Stimulated activated naive B cell treated with anti-CD40 and anti-IgM and Interleukin-4, amounts not matched to agents 10 μg/mL and 1 μg/mL and 100 μg/mL, for 72 hours (primary cell): ENCODE data around the gene RSRC1.
"Not testable (repeated sequence)": the region's sequence is repeated elsewhere in the genome, so short reads cannot be mapped to it uniquely, and the experiment has no call there.

ENCODE experiments used
- ATAC-seq, 2 donors: fragments of 150-1000 bp; cut with Tn5 transposase; replicated peaks; 2 replicates each; pipeline ENCODE4 v1.10.0; 2021; ENCODE audit warnings: moderate library complexity in 1 of 2
- DNase-seq: peaks from one replicate; pipeline ENCODE4 v3.0.0; 2021
- H3K27ac Mint-ChIP-seq: one replicate; pipeline ENCODE4 v1.8.0; 2022; ENCODE audit warnings: mild to moderate bottlenecking, mixed read lengths
- H3K27me3 Mint-ChIP-seq, 2 donors: one replicate each; pipeline ENCODE4 v1.8.0; 2022; ENCODE audit warnings: mixed read lengths in 2 of 2
- H3K36me3 Mint-ChIP-seq, 2 donors: one replicate each; pipeline ENCODE4 v1.8.0; 2022; ENCODE audit warnings: mixed read lengths in 2 of 2, mild to moderate bottlenecking in 1 of 2
- H3K4me1 Mint-ChIP-seq, 2 donors: one replicate each; pipeline ENCODE4 v1.8.0; 2022; ENCODE audit warnings: mixed read lengths in 2 of 2, mild to moderate bottlenecking in 1 of 2
- H3K4me3 Mint-ChIP-seq, 2 donors: one replicate each; pipeline ENCODE4 v1.8.0; 2022; ENCODE audit warnings: mild to moderate bottlenecking in 2 of 2, mixed read lengths in 2 of 2, moderate library complexity in 1 of 2
- H3K9me3 Mint-ChIP-seq, 2 donors: one replicate each; pipeline ENCODE4 v1.8.0; 2022; ENCODE audit warnings: mixed read lengths in 2 of 2, mild to moderate bottlenecking in 1 of 2

The RSRC1 gene

DNA sequence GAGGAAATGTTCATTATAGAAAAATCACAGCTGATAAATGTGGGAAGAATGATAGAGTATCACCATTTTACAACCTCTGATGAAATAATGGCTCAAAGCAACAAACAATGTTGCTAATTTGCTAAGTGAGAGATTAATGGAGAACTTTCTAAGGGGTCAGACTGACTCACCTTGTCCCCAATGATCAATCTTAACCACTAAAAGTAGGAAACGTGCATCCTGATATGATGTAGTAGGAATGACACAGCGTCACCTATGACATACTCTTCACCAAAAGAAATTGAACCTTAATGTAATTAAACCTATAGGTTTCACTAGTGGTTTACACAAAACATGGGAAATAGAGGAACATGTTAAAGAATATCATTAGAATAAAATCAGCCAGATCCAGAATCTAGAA, 426.0 kb downstream of the RSRC1 start:
- H3K4me1 Mint-ChIP-seq: no peaks in the 10 kb centered on the region
- H3K36me3 Mint-ChIP-seq: peaks cover under 1 to 4% of the 10 kb centered on the region in 2 donors
- DNase-seq (no peak), ATAC-seq (no peak)
- H3K9me3 Mint-ChIP-seq: no peaks in the 10 kb centered on the region
- no peak overlapping the region for H3K4me3 Mint-ChIP-seq
- H3K27ac Mint-ChIP-seq: no peak overlapping the region
- no peaks in the 10 kb centered on the region for H3K27me3 Mint-ChIP-seq

DNA sequence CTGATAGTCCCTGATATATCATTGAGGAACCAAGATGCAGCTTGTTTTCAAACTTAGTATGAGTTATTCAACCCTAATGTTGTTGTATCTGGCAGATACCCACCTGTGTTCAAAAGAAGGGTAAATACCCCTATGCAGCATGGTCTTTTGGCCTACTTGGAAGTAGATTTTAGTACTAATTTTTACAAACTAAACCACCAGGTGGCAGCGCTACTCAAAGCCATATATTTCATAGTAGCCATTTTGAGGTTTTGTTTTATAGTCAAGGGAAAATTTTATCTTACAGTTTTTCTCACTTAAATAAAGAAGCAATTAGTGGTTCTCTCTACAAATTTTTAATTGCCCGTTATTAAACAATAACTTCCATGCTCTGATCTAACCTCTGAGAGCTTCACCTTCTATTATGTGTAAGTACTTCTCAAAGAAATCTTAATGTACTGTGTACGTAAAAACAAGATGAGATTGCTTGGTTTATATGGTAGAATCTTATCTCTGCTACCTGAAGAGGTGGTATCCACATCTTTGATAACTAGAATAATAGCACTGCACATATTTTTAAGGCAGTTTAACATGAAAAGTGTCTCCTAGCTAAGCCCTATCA, 429.6 kb downstream of the RSRC1 start:
- ATAC-seq (peak; percentile 45 to 67), DNase-seq (peak; percentile 6)
- H3K27me3 Mint-ChIP-seq: no peaks in the 10 kb centered on the region
- peaks cover 7 to 15% of the 10 kb centered on the region in 2 donors for H3K36me3 Mint-ChIP-seq
- H3K4me3 Mint-ChIP-seq: no peak overlapping the region
- no peak overlapping the region for H3K27ac Mint-ChIP-seq
- H3K4me1 Mint-ChIP-seq: no peaks in the 10 kb centered on the region
- H3K9me3 Mint-ChIP-seq: no peaks in the 10 kb centered on the region

DNA sequence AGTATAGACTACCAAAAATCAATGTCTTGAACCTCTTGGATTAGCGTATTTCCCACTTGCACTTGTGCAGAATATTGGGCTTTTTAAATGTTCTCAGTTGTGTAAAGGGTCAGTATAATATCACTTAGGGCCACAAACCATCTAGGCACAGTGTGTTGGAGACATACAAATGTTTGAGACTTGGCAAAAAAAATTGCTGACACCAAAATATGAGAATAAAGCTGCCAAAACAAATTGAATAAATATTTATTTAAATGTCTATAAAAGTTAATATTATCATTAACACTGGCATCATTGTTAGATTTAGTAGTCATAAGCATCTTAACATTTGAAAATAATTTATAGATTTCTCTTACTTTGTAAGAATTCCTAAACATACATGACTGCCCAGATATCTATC, 430.2 kb downstream of the RSRC1 start:
- no peaks in the 10 kb centered on the region for H3K27me3 Mint-ChIP-seq

DNA sequence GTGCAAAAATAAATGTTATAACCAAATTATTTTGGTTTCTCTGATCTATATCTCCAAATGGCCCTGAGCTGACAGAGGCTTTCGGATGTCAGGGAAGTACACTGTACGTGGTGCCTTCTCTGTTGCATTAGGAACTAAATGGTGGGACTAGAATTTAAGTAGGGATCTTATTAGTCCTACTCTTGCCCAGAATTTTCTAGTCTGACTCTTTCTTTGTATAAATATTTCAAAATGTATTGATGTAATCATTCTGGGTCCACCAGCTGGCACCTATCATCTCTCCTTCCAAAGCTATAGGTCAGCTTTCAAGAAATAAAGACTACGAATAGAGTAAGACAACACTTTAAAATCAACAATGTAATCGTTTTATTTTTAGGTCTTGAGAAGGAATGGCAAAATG, 438.8 kb downstream of the RSRC1 start:
- H3K27me3 Mint-ChIP-seq: no peaks in the 10 kb centered on the region
- ATAC-seq (no peak), DNase-seq (no peak)
- H3K4me1 Mint-ChIP-seq: no peaks in the 10 kb centered on the region
- peaks cover 14 to 19% of the 10 kb centered on the region in 2 donors for H3K36me3 Mint-ChIP-seq
- H3K9me3 Mint-ChIP-seq: peaks cover 0 to 2% of the 10 kb centered on the region in 2 donors
- no peak overlapping the region for H3K27ac Mint-ChIP-seq
- no peak overlapping the region for H3K4me3 Mint-ChIP-seq

More for the DNA sequence above, 430.2 kb downstream of the RSRC1 start:
- ATAC-seq: no peak
- H3K36me3 Mint-ChIP-seq: peaks cover 7 to 15% of the 10 kb centered on the region in 2 donors
- no peak overlapping the region for H3K27ac Mint-ChIP-seq
- no peak for DNase-seq
- H3K4me1 Mint-ChIP-seq: no peaks in the 10 kb centered on the region
- no peaks in the 10 kb centered on the region for H3K9me3 Mint-ChIP-seq
- H3K4me3 Mint-ChIP-seq: no peak overlapping the region

DNA sequence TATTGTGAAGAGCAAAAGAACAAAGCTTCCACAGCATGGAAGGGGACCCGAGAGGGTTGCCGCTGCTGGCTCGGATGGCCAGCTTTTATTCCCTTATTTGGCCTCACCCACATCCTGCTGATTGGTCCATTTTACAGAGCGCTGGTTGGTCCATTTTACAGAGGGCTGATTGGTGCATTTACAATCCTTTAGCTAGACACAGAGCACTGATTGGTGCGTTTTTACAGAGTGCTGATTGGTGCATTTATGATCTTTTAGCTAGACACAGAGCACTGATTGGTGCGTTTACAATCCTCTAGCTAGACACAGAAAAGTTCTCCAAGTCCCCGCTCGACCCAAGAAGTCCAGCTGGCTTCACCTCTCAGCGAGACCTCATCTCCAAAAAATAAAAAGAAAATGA, 440.0 kb downstream of the RSRC1 start:
- ATAC-seq, H3K4me1 Mint-ChIP-seq, H3K27ac Mint-ChIP-seq, DNase-seq, H3K27me3 Mint-ChIP-seq, H3K9me3 Mint-ChIP-seq, H3K4me3 Mint-ChIP-seq: not testable (repeated sequence)
- peaks cover 12 to 16% of the 10 kb centered on the region in 2 donors for H3K36me3 Mint-ChIP-seq

DNA sequence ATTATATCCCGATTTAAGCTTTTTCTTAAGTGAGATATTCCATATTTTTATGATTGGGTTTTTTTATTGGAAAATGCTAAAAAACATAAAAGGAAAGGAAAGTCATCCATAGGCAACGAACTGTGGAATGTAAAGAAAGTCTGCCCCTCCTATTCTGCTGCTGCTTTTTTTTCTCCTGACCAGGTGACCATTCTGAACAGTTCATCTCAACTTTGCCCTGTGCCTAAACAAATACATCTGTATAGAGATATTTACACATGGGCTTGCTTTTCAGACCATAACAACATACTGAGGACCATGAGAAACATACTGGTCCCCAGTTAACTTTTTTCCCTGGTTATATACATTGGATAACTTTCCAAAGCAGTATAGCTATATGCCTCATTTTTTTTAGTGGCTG, 442.2 kb downstream of the RSRC1 start:
- peaks cover 0 to 4% of the 10 kb centered on the region in 2 donors for H3K9me3 Mint-ChIP-seq
- H3K4me1 Mint-ChIP-seq: peaks cover 0 to 2% of the 10 kb centered on the region in 2 donors
- DNase-seq (no peak), ATAC-seq (no peak)
- H3K27ac Mint-ChIP-seq: no peak overlapping the region
- peaks cover 0 to 13% of the 10 kb centered on the region in 2 donors for H3K27me3 Mint-ChIP-seq
- peaks cover 5 to 7% of the 10 kb centered on the region in 2 donors for H3K36me3 Mint-ChIP-seq
- no peak overlapping the region for H3K4me3 Mint-ChIP-seq

DNA sequence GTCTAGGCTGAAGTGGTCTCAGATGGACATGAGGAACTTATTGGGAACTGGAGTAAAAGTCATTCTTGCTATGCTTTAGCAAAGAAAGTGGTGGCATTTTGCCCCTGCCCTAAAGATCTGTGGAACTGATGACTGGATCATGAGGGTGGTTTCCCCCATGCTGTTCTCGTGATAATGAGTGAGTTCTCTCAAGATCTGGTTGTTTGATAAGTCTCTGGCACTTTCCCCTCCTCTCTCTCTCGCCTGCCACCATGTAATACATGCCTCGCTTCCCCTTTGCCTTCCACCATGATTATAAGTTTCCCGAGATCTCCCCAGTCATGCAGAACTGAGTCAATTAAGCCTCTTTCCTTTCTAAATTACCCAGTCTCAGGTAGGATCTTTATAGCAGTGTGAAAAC, 449.6 kb downstream of the RSRC1 start:
- H3K27ac Mint-ChIP-seq: no peak overlapping the region
- H3K36me3 Mint-ChIP-seq: no peaks in the 10 kb centered on the region
- no peak overlapping the region for H3K4me3 Mint-ChIP-seq
- peaks cover 13 to 24% of the 10 kb centered on the region in 2 donors for H3K27me3 Mint-ChIP-seq
- H3K9me3 Mint-ChIP-seq: peaks cover 2 to 10% of the 10 kb centered on the region in 2 donors
- peaks cover 0 to 2% of the 10 kb centered on the region in 2 donors for H3K4me1 Mint-ChIP-seq
- no peak for ATAC-seq
- no peak for DNase-seq

DNA sequence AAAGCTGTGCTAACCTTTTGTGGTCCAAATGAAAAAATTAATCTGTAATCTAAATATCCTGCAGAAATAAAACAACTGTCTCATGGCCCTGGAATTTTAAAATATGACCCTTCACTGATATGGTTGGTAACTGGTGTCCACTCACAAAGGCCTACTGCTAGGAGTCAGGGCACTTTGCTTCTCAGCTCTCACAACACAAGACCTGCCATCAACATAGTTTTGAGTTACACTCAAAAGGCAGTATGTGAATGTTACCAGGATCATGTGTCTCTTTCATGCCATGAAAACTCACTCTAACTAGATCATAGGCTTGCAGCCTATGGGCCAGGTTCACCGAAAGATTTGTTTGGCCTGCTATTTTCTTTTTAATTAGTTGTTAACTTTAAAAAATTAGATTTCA, 451.1 kb downstream of the RSRC1 start:
- peaks cover 6 to 17% of the 10 kb centered on the region in 2 donors for H3K9me3 Mint-ChIP-seq
- peaks cover 21 to 22% of the 10 kb centered on the region in 2 donors for H3K27me3 Mint-ChIP-seq
- H3K27ac Mint-ChIP-seq: no peak overlapping the region
- H3K4me1 Mint-ChIP-seq: peaks cover 0 to 2% of the 10 kb centered on the region in 2 donors
- DNase-seq (no peak), ATAC-seq (no peak)
- no peak overlapping the region for H3K4me3 Mint-ChIP-seq
- no peaks in the 10 kb centered on the region for H3K36me3 Mint-ChIP-seq

DNA sequence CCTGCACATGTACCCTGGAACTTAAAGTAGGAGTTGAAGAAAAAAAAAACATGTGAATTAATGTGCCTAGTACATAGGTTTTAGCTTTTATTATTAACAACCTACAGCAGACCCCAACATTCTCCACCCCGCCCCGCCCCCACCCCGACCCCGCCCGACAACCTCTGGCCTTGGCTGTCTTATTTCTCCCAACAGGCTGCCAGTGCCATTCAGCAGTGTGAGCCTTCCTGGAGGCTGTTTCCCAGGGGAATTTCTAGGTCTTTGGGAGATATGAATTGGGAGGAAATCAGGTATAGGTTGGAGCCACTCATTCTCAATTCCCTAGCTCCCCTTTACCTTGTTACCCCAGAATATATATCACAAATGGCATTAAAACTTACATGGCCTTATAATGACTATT, 452.8 kb downstream of the RSRC1 start:
- H3K4me3 Mint-ChIP-seq: no peak overlapping the region
- H3K36me3 Mint-ChIP-seq: no peaks in the 10 kb centered on the region
- peaks cover 16 to 22% of the 10 kb centered on the region in 2 donors for H3K27me3 Mint-ChIP-seq
- ATAC-seq (no peak), DNase-seq (no peak)
- H3K4me1 Mint-ChIP-seq: no peaks in the 10 kb centered on the region
- peaks cover 6 to 18% of the 10 kb centered on the region in 2 donors for H3K9me3 Mint-ChIP-seq
- H3K27ac Mint-ChIP-seq: no peak overlapping the region

DNA sequence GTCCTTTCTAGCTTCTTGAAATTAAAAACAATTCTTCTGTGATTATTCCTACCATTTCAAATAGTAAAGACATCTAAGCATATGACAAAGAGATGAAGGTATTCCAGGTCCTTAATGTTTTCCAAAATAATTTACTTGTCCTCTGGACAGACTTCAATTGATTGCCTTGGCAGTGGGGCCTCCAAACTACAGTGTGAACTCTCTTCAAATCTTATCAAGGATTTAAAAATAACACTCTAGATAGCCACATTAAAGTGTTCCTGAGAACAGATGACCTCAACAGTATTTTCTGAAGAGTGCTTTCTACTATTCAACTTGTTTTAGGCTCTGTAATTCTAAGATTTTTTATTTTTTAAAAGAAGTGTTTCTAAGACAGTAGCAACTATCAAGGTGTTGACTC, 453.2 kb downstream of the RSRC1 start:
- no peak overlapping the region for H3K27ac Mint-ChIP-seq
- H3K4me1 Mint-ChIP-seq: no peaks in the 10 kb centered on the region
- H3K9me3 Mint-ChIP-seq: peaks cover 6 to 18% of the 10 kb centered on the region in 2 donors
- no peak for DNase-seq
- H3K36me3 Mint-ChIP-seq: no peaks in the 10 kb centered on the region
- ATAC-seq: no peak
- peaks cover 15 to 22% of the 10 kb centered on the region in 2 donors for H3K27me3 Mint-ChIP-seq
- H3K4me3 Mint-ChIP-seq: no peak overlapping the region

DNA sequence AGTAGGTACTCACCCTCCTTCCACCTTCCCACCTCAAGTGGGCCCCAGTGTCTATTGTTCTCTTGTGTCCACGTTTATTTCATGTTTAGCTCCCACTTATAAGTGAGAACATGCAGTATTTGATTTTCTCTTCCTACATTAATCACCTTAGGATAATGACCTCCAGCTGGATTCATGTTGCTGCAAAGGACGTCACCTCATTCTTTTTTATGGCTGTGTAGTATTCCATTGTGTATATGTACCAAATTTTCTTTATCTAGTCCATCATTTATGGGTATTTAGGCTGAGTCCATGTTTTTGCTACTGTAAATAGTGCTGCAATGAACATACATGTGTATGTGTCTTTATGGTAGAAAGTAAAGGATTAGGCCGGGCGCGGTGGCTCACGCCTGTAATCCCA, 455.2 kb downstream of the RSRC1 start:
- no peak overlapping the region for H3K27ac Mint-ChIP-seq
- no peak for ATAC-seq
- H3K9me3 Mint-ChIP-seq: peaks cover 6 to 8% of the 10 kb centered on the region in 2 donors
- H3K4me3 Mint-ChIP-seq: no peak overlapping the region
- no peaks in the 10 kb centered on the region for H3K36me3 Mint-ChIP-seq
- H3K27me3 Mint-ChIP-seq: peaks cover 26 to 28% of the 10 kb centered on the region in 2 donors
- no peaks in the 10 kb centered on the region for H3K4me1 Mint-ChIP-seq
- no peak for DNase-seq

DNA sequence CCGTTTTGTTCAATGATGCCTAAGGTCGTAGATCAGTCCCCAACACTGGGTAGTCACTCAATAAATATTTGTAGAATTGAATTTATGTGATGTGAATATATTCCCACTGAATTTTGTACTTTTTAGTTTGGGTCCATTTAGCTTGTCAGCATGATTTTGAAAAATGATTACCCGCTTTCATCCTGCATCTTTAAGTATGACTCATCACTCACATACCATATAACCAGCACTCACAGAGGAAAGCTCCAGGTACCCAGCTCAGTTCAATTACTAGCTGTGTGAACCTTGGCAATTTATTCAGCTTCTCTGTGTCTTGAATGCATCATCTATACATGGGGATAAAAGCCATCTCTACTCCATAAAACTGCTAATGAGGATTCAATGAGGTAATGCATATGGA, 458.9 kb downstream of the RSRC1 start:
- no peak for DNase-seq
- Mint-ChIP-seq H3K4me3 (no peak overlapping the region), H3K27me3 (peaks cover 44 to 61% of the 10 kb centered on the region in 2 donors), H3K9me3 (peaks cover 9 to 12% of the 10 kb centered on the region in 2 donors), H3K4me1 (peaks cover 7 to 8% of the 10 kb centered on the region in 2 donors), H3K36me3 (peaks cover 7 to 8% of the 10 kb centered on the region in 2 donors), H3K27ac (no peak overlapping the region)
- ATAC-seq: no peak

DNA sequence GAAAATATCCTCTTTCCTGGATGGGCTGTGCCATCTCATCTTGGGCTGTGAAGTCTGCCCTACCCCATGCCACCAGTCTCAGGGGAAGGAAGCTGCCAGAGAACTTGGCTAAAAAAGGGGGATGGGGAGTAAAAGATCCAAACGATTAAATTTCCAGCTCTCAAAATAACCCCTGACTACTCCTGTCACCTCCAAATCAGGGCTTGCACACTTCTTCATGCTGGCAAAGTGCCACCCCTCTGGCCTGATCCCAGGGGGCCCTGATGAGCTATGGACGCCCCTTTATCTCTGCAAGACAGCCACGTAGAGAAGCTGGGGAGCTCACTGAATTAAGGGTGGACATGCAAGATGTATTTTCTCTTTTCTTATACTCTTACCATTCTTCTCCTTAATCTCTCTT, 459.9 kb downstream of the RSRC1 start:
- Mint-ChIP-seq H3K9me3 (peaks cover 9 to 12% of the 10 kb centered on the region in 2 donors), H3K4me1 (peaks cover 7 to 8% of the 10 kb centered on the region in 2 donors), H3K27me3 (peaks cover 44 to 61% of the 10 kb centered on the region in 2 donors), H3K36me3 (peaks cover 7 to 8% of the 10 kb centered on the region in 2 donors), H3K27ac (no peak overlapping the region), H3K4me3 (no peak overlapping the region)
- ATAC-seq (no peak), DNase-seq (no peak)

DNA sequence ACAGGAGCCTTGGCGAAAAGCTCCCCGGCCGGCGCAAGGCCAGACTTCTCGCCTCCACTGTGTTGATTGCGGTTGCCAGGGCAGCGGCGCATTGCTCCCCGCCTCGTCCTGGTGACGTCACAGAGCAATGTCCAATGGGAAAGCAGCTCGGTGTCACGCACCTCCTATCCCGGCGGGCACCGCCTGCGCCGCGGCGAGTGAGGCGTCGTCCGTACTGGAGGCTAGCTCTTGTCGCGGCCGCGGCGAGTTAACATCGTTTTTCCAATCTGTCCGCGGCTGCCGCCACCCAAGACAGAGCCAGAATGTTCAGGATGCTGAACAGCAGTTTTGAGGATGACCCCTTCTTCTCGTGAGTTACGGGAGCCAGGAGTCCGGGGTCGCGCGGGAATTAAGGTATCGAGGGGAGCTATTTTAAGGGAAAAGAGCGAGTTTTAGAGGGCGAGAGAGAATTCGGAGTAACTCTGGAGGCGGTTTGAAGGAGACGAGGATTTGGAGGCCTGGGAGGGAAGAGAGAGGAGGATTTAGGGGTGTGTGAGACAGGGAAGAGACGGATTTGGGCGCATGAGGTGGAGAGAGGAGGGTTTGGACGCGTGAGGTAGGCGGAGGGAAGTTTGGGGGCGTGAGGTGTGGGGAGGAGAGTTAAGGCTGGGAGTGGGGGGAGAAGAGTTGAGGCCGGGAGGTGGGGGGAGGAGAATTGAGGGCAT, 461.3 kb downstream of the RSRC1 start, which contains the start of gene MLF1:
Gene MLF1, plus strand, starts transcription at position 196 of the 704 bp plus-strand sequence. Its CDS starts 107 bp downstream, at position 303.
- peaks cover 7 to 8% of the 10 kb centered on the region in 2 donors for H3K4me1 Mint-ChIP-seq
- peaks cover 3 to 4% of the 10 kb centered on the region in 2 donors for H3K9me3 Mint-ChIP-seq
- peaks cover 35 to 56% of the 10 kb centered on the region in 2 donors for H3K27me3 Mint-ChIP-seq
- peak within 1 kb of the TSS; percentile 82 to 91 for H3K4me3 Mint-ChIP-seq
- H3K27ac Mint-ChIP-seq: peak within 1 kb of the TSS; percentile 97
- DNase-seq (peak; percentile 82), ATAC-seq (peak; percentile 100)
- H3K36me3 Mint-ChIP-seq: peaks cover 7 to 8% of the 10 kb centered on the region in 2 donors
